ENCODE data around the gene PHLDB3. TPM values are rescaled to one million over a fixed set of nuclear protein-coding genes. Genes with fewer than 3 reads are reported as not detected.

Gene PHLDB3
- total RNA-seq, 1 donor from 2014 or later, result 3.4 TPM

GRCh38 chr19:43538922-43539321 lies 34.4 kb upstream of the PHLDB3 start:
- peaks cover 13% of the 10 kb centered on the region for H3K36me3 ChIP-seq
- H3K4me2 ChIP-seq, result no peak overlapping the region
- H3K36me3 Mint-ChIP-seq, result peaks cover 51% of the 10 kb centered on the region

GRCh38 chr19:43534816-43535761 lies 30.5 kb upstream of the PHLDB3 start:
- H3K9me3 ChIP-seq (ENCODE audit: low read depth), result peaks cover 9% of the 10 kb centered on the region
- Mint-ChIP-seq H3K9me3 (peaks cover 11% of the 10 kb centered on the region), H3K4me3 (peak overlapping the region; percentile 68), H3K27me3 (ENCODE audit: insufficient read depth, low read depth) (peaks cover 2% of the 10 kb centered on the region), H3K27ac (peak overlapping the region; percentile 46), H3K4me1 (peaks cover 22% of the 10 kb centered on the region), H3K36me3 (peaks cover 25% of the 10 kb centered on the region)
- peaks cover 4% of the 10 kb centered on the region for H4K20me1 ChIP-seq (ENCODE audit: low read depth)
- H3K4me2 ChIP-seq, result peak overlapping the region; percentile 67
- no peaks in the 10 kb centered on the region for H3K4me1 ChIP-seq
- TF ChIP-seq EZH2phosphoT487 (IDR thresholded peaks at IDR 0.05), result no peak
- TF ChIP-seq, protein P1, sequence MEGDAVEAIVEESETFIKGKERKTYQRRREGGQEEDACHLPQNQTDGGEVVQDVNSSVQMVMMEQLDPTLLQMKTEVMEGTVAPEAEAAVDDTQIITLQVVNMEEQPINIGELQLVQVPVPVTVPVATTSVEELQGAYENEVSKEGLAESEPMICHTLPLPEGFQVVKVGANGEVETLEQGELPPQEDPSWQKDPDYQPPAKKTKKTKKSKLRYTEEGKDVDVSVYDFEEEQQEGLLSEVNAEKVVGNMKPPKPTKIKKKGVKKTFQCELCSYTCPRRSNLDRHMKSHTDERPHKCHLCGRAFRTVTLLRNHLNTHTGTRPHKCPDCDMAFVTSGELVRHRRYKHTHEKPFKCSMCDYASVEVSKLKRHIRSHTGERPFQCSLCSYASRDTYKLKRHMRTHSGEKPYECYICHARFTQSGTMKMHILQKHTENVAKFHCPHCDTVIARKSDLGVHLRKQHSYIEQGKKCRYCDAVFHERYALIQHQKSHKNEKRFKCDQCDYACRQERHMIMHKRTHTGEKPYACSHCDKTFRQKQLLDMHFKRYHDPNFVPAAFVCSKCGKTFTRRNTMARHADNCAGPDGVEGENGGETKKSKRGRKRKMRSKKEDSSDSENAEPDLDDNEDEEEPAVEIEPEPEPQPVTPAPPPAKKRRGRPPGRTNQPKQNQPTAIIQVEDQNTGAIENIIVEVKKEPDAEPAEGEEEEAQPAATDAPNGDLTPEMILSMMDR (IDR thresholded peaks at IDR 0.05), result peak; percentile 71
- peaks cover 29% of the 10 kb centered on the region for H3F3A ChIP-seq (ENCODE audit: low read depth)
- DNase-seq (ENCODE audit: low spot score), result peak; percentile 92
- no peak overlapping the region for H3K9ac ChIP-seq
- no peaks in the 10 kb centered on the region for H3K79me2 ChIP-seq (ENCODE audit: low read depth)
- no peak overlapping the region for H2AFZ ChIP-seq (replicated peaks)
- no peaks in the 10 kb centered on the region for H3K27me3 ChIP-seq
- H3K27ac ChIP-seq, result no peak overlapping the region
- H3K4me3 ChIP-seq, result no peak overlapping the region
- H3K36me3 ChIP-seq, result peaks cover 13% of the 10 kb centered on the region

More at GRCh38 chr19:43538922-43539321, 34.4 kb upstream of the PHLDB3 start:
- Histone ChIP-seq H3K27me3 (no peaks in the 10 kb centered on the region), H3K79me2 (ENCODE audit: low read depth) (no peaks in the 10 kb centered on the region), H3K9ac (no peak overlapping the region), H3K4me1 (no peaks in the 10 kb centered on the region), H3K9me3 (ENCODE audit: low read depth) (peaks cover 9% of the 10 kb centered on the region), H3K4me3 (no peak overlapping the region), H4K20me1 (ENCODE audit: low read depth) (no peaks in the 10 kb centered on the region), H3K27ac (no peak overlapping the region), H2AFZ (replicated peaks) (no peak overlapping the region), H3F3A (ENCODE audit: low read depth) (peaks cover 13% of the 10 kb centered on the region)
- TF ChIP-seq, protein P1 (IDR thresholded peaks at IDR 0.05), result no peak
- TF ChIP-seq EZH2phosphoT487 (IDR thresholded peaks at IDR 0.05) (no peak), EZH2 (IDR thresholded peaks at IDR 0.05) (no peak)
- no peak for DNase-seq (ENCODE audit: low spot score)
- H3K27me3 Mint-ChIP-seq (ENCODE audit: insufficient read depth, low read depth), result peaks cover 5% of the 10 kb centered on the region
- peaks cover 12% of the 10 kb centered on the region for H3K9me3 Mint-ChIP-seq
- no peak overlapping the region for H3K27ac Mint-ChIP-seq
- peak overlapping the region; percentile 2 for H3K4me3 Mint-ChIP-seq
- peaks cover 12% of the 10 kb centered on the region for H3K4me1 Mint-ChIP-seq

DNA sequence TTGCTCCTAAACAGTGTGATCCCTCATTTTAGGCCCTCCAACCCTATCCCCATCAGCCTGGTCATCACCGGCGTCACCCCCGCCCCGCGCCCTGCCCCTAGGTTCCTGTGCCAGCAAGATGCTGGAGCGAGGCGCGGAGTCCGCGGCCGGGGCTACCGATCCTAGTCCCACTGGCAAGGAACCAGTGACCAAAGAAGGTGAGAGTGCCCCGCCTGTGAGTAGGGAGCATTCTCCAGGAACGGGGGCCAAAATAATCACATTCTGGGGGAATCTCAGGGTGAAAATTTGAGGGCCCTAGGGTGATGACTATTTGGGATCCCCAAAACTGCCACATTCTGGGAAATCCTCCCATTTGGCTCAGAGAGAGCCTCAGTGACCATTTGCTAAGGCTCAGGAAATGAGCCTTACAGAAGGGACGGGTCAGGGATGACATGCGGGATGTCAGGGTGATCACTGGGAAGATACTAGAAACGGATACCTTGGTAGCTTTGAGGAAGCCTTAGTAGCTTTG lies 29.8 kb upstream of the PHLDB3 start:
- Histone ChIP-seq H3K36me3 (peaks cover 12% of the 10 kb centered on the region), H3K9ac (no peak overlapping the region), H3K27me3 (no peaks in the 10 kb centered on the region), H3K4me3 (peak overlapping the region; percentile 37), H3K79me2 (ENCODE audit: low read depth) (no peaks in the 10 kb centered on the region), H3K4me1 (no peaks in the 10 kb centered on the region), H4K20me1 (ENCODE audit: low read depth) (peaks cover 4% of the 10 kb centered on the region), H2AFZ (replicated peaks) (no peak overlapping the region), H3K9me3 (ENCODE audit: low read depth) (peaks cover 8% of the 10 kb centered on the region), H3K4me2 (peak overlapping the region; percentile 67), H3K27ac (no peak overlapping the region), H3F3A (ENCODE audit: low read depth) (peaks cover 29% of the 10 kb centered on the region)
- no peak for TF ChIP-seq EZH2 (IDR thresholded peaks at IDR 0.05)
- TF ChIP-seq, protein P1 (IDR thresholded peaks at IDR 0.05), result no peak
- TF ChIP-seq EZH2phosphoT487 (IDR thresholded peaks at IDR 0.05), result no peak
- peak overlapping the region; percentile 33 for H3K27ac Mint-ChIP-seq
- H3K4me3 Mint-ChIP-seq, result peak overlapping the region; percentile 93
- H3K4me1 Mint-ChIP-seq, result peaks cover 22% of the 10 kb centered on the region
- H3K36me3 Mint-ChIP-seq, result peaks cover 20% of the 10 kb centered on the region
- peaks cover 7% of the 10 kb centered on the region for H3K9me3 Mint-ChIP-seq
- DNase-seq (ENCODE audit: low spot score), result no peak
- H3K27me3 Mint-ChIP-seq (ENCODE audit: insufficient read depth, low read depth), result peaks cover 2% of the 10 kb centered on the region

All from neural progenitor cell (in vitro differentiated cells).